HepG2 (cell line): ENCODE data around the gene PIGO. TPM values are rescaled to one million over a fixed set of nuclear protein-coding genes. Genes with fewer than 3 reads are reported as not detected.
A peak's percentile ranks its signal among the peaks of the same experiment; 100 is the strongest.

ENCODE experiments used
- AHR ChIP-seq: IDR thresholded peaks from 2 replicates; pipeline ENCODE4 v1.6.1; 2018; ENCODE audit warnings: missing genetic modification reagents, missing compliant biosample characterization
- HDAC2 ChIP-seq: sonication (generic); formaldehyde crosslinking; IDR thresholded peaks from 2 replicates; pipeline ENCODE4 v1.4.0; 2020; ENCODE audit warnings: missing genetic modification reagents
- HMG20A ChIP-seq: IDR thresholded peaks from 2 replicates; pipeline ENCODE4 v1.6.1; 2016; ENCODE audit warnings: borderline replicate concordance
- KDM1A ChIP-seq: IDR thresholded peaks from 2 replicates; pipeline ENCODE4 v1.6.1; 2016; ENCODE audit warnings: missing compliant biosample characterization
- SALL2 ChIP-seq: sonication (generic); formaldehyde crosslinking; IDR thresholded peaks from 2 replicates; pipeline ENCODE4 v1.8.1; 2023; ENCODE audit warnings: mild to moderate bottlenecking, missing genetic modification reagents, inconsistent platforms
- SNRNP70 ChIP-seq: fragments of 200-400 bp; formaldehyde crosslinking; IDR thresholded peaks from 2 replicates; pipeline ENCODE4 v1.6.1; 2017; ENCODE audit warnings: mild to moderate bottlenecking, low read depth, low read length, moderate library complexity
- SRSF4 ChIP-seq: fragments of 200-400 bp; formaldehyde crosslinking; IDR thresholded peaks from one replicate; pipeline ENCODE4 v1.6.1; 2018; ENCODE audit warnings: mild to moderate bottlenecking, low read depth, low read length, moderate library complexity; ENCODE audit not compliant: poor library complexity, severe bottlenecking
- SRSF9 ChIP-seq: fragments of 200-400 bp; formaldehyde crosslinking; IDR thresholded peaks from 2 replicates; pipeline ENCODE4 v1.6.1; 2018; ENCODE audit warnings: borderline replicate concordance, mild to moderate bottlenecking, low read depth, low read length; ENCODE audit not compliant: insufficient read depth, poor library complexity, severe bottlenecking
- THRA ChIP-seq: sonication (generic); formaldehyde crosslinking; IDR thresholded peaks from 2 replicates; pipeline ENCODE4 v1.4.0; 2020; ENCODE audit warnings: missing genetic modification reagents, borderline replicate concordance
- ZHX2 ChIP-seq, 2 experiments: sonication (generic) in 1 of 2; formaldehyde crosslinking in 1 of 2; IDR thresholded peaks; 2 replicates each; pipeline versions ENCODE4 v1.6.1 to v1.9.0; 2014 to 2022; ENCODE audit warnings: antibody characterized with exemption in 1 of 2, borderline replicate concordance in 1 of 2, inconsistent platforms in 1 of 2, low read depth in 1 of 2, missing genetic modification reagents in 1 of 2
- ZNF33A ChIP-seq: sonication (generic); formaldehyde crosslinking; IDR thresholded peaks from 2 replicates; pipeline ENCODE4 v1.5.1; 2020; ENCODE audit warnings: missing genetic modification reagents, mild to moderate bottlenecking, moderate library complexity, borderline replicate concordance
- ZNF709 ChIP-seq: sonication (generic); formaldehyde crosslinking; IDR thresholded peaks from 2 replicates; pipeline ENCODE4 v1.5.0; 2020; ENCODE audit warnings: mild to moderate bottlenecking, missing genetic modification reagents
- polyA plus RNA-seq, 8 experiments: library from polyadenylated mRNA; depleted of rRNA in 3 of 8; stranded (reverse) in 7 of 8; unstranded in 1 of 8; fragments of >200 nt; fragmentation: Illumina TruSeq in 4 of 8; extraction: Trizol in 4 of 8; gene quantifications; 2 replicates each; pipeline versions ENCODE4 v1.2.1 to v1.2.3, GENCODE V29; 2011 to 2016; ENCODE audit warnings: low read depth in 4 of 8, missing spikeins in 1 of 8, mixed read lengths in 1 of 8; ENCODE audit not compliant: insufficient read depth in 1 of 8
- total RNA-seq, 5 experiments: library from RNA; depleted of rRNA; stranded (reverse); fragments of >200 nt; fragmentation: Illumina TruSeq; extraction: Trizol; gene quantifications; 2 replicates each; pipeline ENCODE4 v1.2.3, GENCODE V29; 2016; ENCODE audit warnings: low read depth in 1 of 5
- TF ChIP-seq, protein P1 (sequence below): sonication (generic); formaldehyde crosslinking; IDR thresholded peaks from 2 replicates; pipeline ENCODE4 v1.5.0; 2020; ENCODE audit warnings: mild to moderate bottlenecking, missing genetic modification reagents
- TF ChIP-seq, protein P2 (sequence below): sonication (generic); formaldehyde crosslinking; IDR thresholded peaks from 2 replicates; pipeline ENCODE4 v1.8.0; 2023; ENCODE audit warnings: mild to moderate bottlenecking, missing genetic modification reagents

PIGO gene
- total and polyA plus RNA-seq, 2 of the 13 experiments (the other 11 are each of a cell fraction or from before 2014, with no cell fraction given) = 20.5 to 26.2 TPM

- TF ChIP-seq, protein P1, sequence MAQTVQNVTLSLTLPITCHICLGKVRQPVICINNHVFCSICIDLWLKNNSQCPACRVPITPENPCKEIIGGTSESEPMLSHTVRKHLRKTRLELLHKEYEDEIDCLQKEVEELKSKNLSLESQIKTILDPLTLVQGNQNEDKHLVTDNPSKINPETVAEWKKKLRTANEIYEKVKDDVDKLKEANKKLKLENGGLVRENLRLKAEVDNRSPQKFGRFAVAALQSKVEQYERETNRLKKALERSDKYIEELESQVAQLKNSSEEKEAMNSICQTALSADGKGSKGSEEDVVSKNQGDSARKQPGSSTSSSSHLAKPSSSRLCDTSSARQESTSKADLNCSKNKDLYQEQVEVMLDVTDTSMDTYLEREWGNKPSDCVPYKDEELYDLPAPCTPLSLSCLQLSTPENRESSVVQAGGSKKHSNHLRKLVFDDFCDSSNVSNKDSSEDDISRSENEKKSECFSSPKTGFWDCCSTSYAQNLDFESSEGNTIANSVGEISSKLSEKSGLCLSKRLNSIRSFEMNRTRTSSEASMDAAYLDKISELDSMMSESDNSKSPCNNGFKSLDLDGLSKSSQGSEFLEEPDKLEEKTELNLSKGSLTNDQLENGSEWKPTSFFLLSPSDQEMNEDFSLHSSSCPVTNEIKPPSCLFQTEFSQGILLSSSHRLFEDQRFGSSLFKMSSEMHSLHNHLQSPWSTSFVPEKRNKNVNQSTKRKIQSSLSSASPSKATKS (CRISPR knock-in tag) = 0 out of 2 replicates have a peak, but pooled peaks have one; percentile 39
- TF ChIP-seq KDM1A (CRISPR knock-in tag) (no peak), AHR (CRISPR knock-in tag) (0 out of 2 replicates have a peak, but pooled peaks have one; percentile 66), SNRNP70 (no peak), THRA (CRISPR knock-in tag) (peak; percentile 66; the same call in 1 of the 2 replicates), SRSF4 (no peak), ZNF709 (CRISPR knock-in tag) (no peak), ZHX2 (IDR thresholded peaks at IDR 0.05; ENCODE audit: low read depth) (peak; percentile 71), ZHX2 (CRISPR knock-in tag; IDR thresholded peaks at IDR 0.05; ENCODE audit: borderline replicate concordance) (no peak), ZNF33A (CRISPR knock-in tag) (no peak), HDAC2 (CRISPR knock-in tag) (peak; percentile 88), HMG20A (no peak), SALL2 (CRISPR knock-in tag) (peak; percentile 86), SRSF9 (no peak)
- TF ChIP-seq, protein P2, sequence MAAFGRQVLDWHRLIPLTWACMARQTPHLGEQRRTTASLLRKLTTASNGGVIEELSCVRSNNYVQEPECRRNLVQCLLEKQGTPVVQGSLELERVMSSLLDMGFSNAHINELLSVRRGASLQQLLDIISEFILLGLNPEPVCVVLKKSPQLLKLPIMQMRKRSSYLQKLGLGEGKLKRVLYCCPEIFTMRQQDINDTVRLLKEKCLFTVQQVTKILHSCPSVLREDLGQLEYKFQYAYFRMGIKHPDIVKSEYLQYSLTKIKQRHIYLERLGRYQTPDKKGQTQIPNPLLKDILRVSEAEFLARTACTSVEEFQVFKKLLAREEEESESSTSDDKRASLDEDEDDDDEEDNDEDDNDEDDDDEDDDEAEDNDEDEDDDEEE = no peak
Observed at GRCh38 chr9:35102769-35103659, 6.6 kb upstream of the PIGO start, which contains the start of gene STOML2 (continued).
